MG63 (cell line): ENCODE results near the gene OR4Q2. TPM values are rescaled to one million over a fixed set of nuclear protein-coding genes. Genes with fewer than 3 reads are reported as not detected.
"Not testable (repeated sequence)": the region's sequence is repeated elsewhere in the genome, so short reads cannot be mapped to it uniquely, and the experiment has no call there.

ENCODE experiments used
- DNase-seq: peaks from one replicate; pipeline ENCODE4 v3.0.0-alpha.2; 2020
- H3K27me3 ChIP-seq: fragments of 250-450 bp; sonication (Bioruptor Pico); 2 replicates; pipeline ENCODE4 v1.5.1; 2020; ENCODE audit warnings: mild to moderate bottlenecking, moderate library complexity
- H3K36me3 ChIP-seq: fragments of 250-450 bp; sonication (Bioruptor Pico); 2 replicates; pipeline ENCODE4 v1.5.1; 2020; ENCODE audit warnings: mild to moderate bottlenecking, moderate library complexity
- H3K4me3 ChIP-seq: fragments of 250-450 bp; sonication (Bioruptor Pico); 2 replicates; pipeline ENCODE4 v1.5.1; 2020; ENCODE audit warnings: mild to moderate bottlenecking, moderate library complexity
- H3K9me3 ChIP-seq: fragments of 250-450 bp; sonication (Bioruptor Pico); 2 replicates; pipeline ENCODE4 v1.5.1; 2020; ENCODE audit warnings: mild to moderate bottlenecking, moderate library complexity
- total RNA-seq: library from RNA; depleted of rRNA; stranded (reverse); fragments of >200 nt; shearing (Covaris generic); gene quantifications from 2 replicates; pipeline ENCODE4 v1.2.3, GENCODE V29; 2014; ENCODE audit warnings: low replicate concordance; rRNA removed

Gene OR4Q2
- total RNA-seq: not detected in 2 replicates

DNA sequence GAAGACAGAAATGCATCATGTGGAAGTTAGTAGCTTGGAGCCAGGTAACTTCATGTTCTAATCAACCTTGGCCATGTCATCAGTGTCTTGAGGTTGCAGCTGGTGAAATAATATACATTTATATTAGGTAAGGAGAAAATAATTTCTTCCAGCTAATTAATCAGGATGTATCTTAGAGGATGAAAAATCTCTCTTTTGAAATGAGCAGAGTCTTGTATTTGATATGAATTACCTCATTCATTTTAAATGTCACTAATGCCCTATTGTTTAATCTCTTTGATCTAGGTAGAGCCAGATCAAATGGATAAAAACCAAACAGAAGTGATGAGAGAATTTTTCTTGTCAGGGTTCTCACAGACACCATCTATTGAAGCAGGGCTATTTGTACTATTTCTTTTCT lies at the start of gene OR4Q2:
Gene OR4Q2 (plus strand): TSS at position 301 of the 400 bp plus-strand sequence.
- Histone ChIP-seq H3K9me3 (no peaks in the 10 kb centered on the region), H3K4me3 (no peak within 1 kb of the TSS), H3K27me3 (no peaks in the 10 kb centered on the region), H3K36me3 (no peaks in the 10 kb centered on the region)
- no peak for DNase-seq

DNA sequence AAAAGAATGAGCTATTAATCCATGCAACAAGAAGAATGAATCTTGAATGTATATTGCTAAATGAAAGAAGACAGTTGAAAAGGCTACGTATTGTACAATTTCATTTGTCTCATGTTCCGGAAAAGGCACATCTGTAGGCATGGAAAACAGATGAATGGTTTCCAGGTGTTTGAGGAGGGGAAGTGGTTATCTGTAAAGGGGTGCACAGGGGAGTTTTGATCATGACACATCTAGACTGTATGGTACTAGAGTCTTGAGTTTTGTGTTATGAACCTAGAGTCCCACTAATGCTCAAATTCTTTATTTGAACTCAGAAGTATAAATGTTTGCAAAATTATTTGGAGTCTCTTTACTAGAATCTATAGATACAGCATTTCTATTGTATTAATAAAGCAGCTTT lies 32.2 kb upstream of the OR4Q2 start:
- H3K27me3 ChIP-seq, H3K36me3 ChIP-seq, H3K4me3 ChIP-seq, DNase-seq, H3K9me3 ChIP-seq: not testable (repeated sequence)

DNA sequence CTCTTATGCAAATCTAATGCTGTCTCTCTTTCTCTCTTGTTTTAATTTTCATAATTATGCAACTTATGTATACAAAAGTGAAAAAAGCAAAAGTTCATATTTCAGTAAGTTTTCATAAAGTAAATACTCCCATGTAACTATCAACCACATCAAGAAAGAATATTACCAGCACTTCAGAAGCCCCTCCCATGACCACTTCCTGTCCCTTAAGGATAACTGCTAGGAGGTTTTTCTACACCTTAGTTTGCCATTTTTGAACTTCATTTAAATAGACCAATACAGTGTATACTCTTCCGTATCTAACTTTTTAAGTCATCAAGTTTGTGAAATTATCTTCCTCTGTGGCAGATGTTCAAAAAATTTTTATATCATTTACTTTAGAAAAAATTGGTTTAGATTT lies 27.1 kb upstream of the OR4Q2 start:
- Histone ChIP-seq H3K27me3 (no peaks in the 10 kb centered on the region), H3K9me3 (no peaks in the 10 kb centered on the region), H3K36me3 (no peaks in the 10 kb centered on the region), H3K4me3 (no peak overlapping the region)
- no peak for DNase-seq

DNA sequence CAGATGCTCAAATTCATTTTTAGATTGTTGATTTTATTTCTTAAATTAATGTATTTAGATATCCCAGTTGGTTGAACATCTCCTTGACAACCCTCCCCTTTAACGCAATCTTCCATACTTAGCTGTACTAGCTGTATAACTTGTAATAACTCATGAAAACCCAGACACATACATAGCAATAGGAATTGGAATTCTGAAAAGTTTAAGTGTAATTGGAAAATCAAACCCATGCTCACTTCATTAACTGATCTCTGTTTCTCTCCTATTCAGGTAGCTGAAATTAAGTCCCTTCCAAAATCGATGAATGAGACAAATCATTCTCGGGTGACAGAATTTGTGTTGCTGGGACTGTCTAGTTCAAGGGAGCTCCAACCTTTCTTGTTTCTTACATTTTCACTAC lies 26.7 kb upstream of the OR4Q2 start, which contains the start of gene OR4K15:
Gene OR4K15 (plus strand): TSS at position 301 of the 400 bp plus-strand sequence. CDS start 0 bp downstream, at position 301.
- H3K9me3 ChIP-seq: no peaks in the 10 kb centered on the region
- no peak for DNase-seq
- no peaks in the 10 kb centered on the region for H3K36me3 ChIP-seq
- H3K4me3 ChIP-seq: no peak within 1 kb of the TSS
- no peaks in the 10 kb centered on the region for H3K27me3 ChIP-seq

DNA sequence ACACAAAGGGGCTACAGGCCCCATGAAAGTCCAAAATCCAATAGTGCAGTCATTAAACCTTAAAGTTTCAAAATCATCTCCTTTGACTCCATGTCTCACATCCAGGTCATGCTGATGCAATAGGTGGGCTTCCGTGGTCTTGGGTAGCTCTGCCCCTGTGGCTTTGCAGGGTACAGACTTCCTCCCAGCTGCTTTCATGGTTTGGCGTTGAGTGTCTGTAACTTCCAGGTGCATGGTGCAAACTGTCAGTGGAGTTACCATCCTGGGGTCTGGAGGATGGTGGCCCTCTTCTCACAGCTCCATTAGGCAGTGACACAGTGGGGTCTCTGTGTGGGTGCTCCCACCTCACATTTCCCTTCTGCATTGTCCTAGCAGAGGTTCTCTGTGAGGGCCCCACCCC lies 8.5 kb upstream of the OR4Q2 start:
- H3K27me3 ChIP-seq: no peaks in the 10 kb centered on the region
- no peak for DNase-seq
- no peak overlapping the region for H3K4me3 ChIP-seq

DNA sequence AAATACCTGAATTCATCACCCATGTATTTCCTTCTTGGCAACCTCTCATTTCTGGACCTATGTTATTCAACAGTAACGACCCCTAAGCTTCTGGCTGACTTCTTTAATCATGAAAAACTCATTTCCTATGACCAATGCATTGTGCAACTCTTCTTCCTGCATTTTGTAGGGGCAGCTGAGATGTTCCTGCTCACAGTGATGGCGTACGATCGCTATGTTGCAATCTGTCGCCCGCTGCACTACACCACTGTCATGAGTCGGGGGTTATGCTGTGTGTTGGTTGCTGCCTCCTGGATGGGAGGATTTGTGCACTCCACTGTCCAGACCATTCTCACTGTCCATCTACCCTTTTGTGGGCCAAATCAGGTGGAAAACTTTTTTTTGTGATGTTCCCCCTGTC lies 356 bp downstream of the OR4Q2 start:
- Histone ChIP-seq H3K4me3 (no peak overlapping the region), H3K36me3 (no peaks in the 10 kb centered on the region), H3K27me3 (no peaks in the 10 kb centered on the region), H3K9me3 (no peaks in the 10 kb centered on the region)
- no peak for DNase-seq

More for the DNA sequence above, 8.5 kb upstream of the OR4Q2 start:
- H3K36me3 ChIP-seq: no peaks in the 10 kb centered on the region
- no peaks in the 10 kb centered on the region for H3K9me3 ChIP-seq

DNA sequence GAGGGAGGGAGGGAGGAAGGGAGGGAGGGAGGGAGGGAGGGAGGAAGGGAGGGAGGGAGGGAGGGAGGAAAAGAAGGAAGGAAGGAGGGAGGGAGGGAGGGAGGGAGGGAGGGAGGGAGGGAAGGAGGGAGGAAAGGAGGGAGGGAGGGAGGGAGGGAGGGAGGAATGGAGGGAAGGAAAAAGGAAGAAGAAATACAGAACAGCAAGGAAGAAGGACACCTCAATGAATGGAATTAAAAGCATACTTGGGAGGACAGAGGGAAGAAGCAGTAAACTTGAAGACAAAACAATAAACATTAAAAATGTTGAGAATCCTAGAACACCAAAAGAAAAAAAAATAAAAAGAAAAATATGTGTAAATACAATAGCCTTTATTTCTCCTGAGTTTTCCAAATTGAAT lies 6.2 kb downstream of the OR4Q2 start:
- no peaks in the 10 kb centered on the region for H3K36me3 ChIP-seq
- peaks cover 3% of the 10 kb centered on the region for H3K9me3 ChIP-seq
- no peak overlapping the region for H3K4me3 ChIP-seq
- DNase-seq: no peak
- H3K27me3 ChIP-seq: no peaks in the 10 kb centered on the region

DNA sequence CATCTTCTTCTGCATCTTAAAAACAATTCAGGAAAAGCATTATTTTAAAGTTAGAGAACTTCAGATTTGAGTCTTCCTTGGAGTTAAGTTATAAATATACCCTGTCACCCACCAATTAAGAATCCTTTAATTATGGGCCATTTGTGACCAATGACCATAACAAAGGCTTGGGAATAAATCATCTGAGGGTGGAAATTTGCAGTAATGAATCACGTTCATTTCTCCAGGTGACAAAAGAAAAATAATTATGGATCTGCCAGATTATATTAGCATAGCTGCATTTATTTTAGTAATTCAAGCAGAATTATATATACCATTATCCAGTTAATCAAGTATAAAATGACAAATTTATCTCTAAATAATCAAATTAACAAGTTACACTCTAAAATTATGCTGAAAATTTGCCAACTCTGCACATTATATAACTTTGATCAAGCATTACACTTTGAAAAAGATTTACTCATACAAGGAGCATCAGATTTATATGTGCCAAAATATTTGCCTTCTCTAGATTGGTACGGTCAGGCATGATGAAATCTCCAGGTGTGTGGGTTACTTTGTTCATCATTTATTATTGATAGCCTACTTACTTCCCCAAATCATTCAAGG lies 17.4 kb downstream of the OR4Q2 start, which contains the start of gene OR4K14:
Gene OR4K14 (minus strand): TSS at position 51 of the 609 bp plus-strand sequence. CDS start 4,114 bp downstream, outside the sequence.
- no peaks in the 10 kb centered on the region for H3K9me3 ChIP-seq
- H3K4me3 ChIP-seq: no peak within 1 kb of the TSS
- no peak for DNase-seq

DNA sequence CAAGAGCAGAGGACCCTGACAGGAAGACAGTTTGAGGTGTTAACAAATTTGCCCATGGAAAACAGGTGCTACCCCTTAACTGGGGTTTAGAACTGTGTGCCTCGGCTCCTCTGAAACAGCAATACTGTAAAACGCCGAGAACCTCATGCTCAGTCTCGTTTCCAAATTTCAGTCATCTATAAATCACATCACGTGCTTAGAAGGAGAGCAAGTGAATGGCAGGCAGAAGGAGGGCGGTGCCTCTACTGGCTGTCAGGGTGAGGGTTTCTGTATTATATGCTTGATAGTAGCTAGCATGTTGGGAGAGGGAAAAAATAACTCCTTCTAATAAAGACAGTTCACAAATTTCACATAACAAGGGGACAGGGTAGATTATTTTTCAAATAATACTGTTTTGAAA lies 29.1 kb downstream of the OR4Q2 start:
- Histone ChIP-seq H3K9me3 (no peaks in the 10 kb centered on the region), H3K4me3 (no peak overlapping the region), H3K27me3 (no peaks in the 10 kb centered on the region), H3K36me3 (no peaks in the 10 kb centered on the region)
- no peak for DNase-seq

More for the DNA sequence above, 17.4 kb downstream of the OR4Q2 start, which contains the start of gene OR4K14:
- Histone ChIP-seq H3K36me3 (no peaks in the 10 kb centered on the region), H3K27me3 (no peaks in the 10 kb centered on the region)

DNA sequence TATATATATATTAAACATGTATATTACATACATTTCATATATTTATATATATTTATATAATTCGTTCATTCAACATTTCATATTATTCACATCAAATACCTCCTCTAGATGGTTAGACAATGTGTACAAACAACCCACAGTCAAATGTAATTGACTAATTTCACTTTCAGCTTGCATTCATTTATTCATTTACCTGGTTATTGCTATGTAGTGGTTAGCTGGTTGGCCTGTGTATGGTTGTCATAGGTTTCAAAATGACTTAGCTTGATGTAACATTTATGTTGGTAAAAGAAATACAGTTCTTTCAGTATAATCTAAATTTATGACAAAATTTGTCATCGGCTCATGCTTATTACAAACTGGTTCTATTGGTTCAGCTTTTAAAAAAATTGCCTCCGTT lies 33.5 kb downstream of the OR4Q2 start:
- Histone ChIP-seq H3K36me3 (no peaks in the 10 kb centered on the region), H3K4me3 (no peak overlapping the region), H3K27me3 (no peaks in the 10 kb centered on the region)

DNA sequence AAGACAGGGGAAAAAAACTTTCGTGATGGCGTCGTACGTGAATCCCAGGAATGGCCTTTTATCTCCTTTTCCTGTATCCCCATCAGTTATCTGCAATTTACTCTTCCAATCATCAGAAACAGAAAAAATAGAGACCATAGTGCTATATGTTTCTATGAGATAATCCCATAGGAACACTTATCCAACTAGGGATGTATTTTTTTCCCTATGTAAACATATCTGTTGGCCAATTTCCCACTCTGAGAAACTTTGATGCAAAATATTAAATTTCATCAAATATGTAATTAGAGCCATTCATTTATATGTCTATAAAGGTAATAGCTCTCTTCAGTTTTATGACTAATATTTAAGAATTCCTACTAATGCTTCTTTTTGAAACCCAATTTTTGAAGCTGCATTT lies 34.0 kb downstream of the OR4Q2 start, which contains the start of gene OR4K13:
Gene OR4K13 (minus strand): TSS at position 101 of the 400 bp plus-strand sequence. CDS start 1,280 bp downstream, outside the sequence.
- Histone ChIP-seq H3K9me3 (no peaks in the 10 kb centered on the region), H3K36me3 (no peaks in the 10 kb centered on the region), H3K4me3 (no peak within 1 kb of the TSS), H3K27me3 (no peaks in the 10 kb centered on the region)
- DNase-seq: no peak

More for the DNA sequence above, 33.5 kb downstream of the OR4Q2 start:
- no peak for DNase-seq
- H3K9me3 ChIP-seq: no peaks in the 10 kb centered on the region

DNA sequence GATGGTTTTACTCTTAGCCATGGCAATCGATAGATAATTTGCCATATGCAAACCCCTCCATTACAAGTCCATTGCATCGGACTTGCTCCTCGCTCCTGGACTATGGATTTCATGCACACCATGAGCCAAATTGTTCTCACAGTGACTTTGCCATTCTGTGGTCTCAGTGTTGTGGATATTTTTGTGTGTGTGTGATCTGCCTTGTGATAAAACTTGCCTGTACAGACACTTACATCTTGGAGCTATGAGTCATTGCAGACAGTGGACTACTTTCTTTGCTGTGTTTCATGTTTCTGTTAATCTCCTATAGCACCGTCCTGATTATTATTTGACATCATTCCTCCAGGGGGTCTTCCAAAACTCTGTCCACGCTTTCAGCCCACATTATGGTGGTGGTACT lies 42.3 kb downstream of the OR4Q2 start:
- no peaks in the 10 kb centered on the region for H3K9me3 ChIP-seq
- no peaks in the 10 kb centered on the region for H3K36me3 ChIP-seq
- H3K27me3 ChIP-seq: no peaks in the 10 kb centered on the region
- no peak for DNase-seq
- H3K4me3 ChIP-seq: no peak overlapping the region

DNA sequence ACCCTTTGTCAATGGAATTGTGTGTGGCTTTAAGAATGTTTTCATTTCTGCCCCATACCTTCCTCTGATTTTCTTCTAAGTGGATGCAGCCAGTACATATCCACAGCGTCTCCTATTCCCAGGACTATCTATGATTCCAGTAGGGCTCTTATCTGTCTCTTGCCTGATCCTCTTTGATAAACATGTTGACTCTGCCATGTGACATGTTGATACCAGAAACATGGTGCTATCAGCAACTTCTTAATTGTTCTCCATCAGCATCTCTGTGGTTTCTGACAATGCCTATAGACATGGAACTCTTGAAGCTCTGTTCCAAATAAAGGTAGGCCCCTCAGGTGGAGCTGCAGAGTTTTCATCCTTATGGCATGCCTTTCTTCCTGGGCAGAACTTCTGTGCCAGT lies 46.2 kb downstream of the OR4Q2 start:
- no peaks in the 10 kb centered on the region for H3K27me3 ChIP-seq
- no peak overlapping the region for H3K4me3 ChIP-seq
- no peaks in the 10 kb centered on the region for H3K9me3 ChIP-seq
- no peaks in the 10 kb centered on the region for H3K36me3 ChIP-seq
- no peak for DNase-seq

Other genes starting within 250 kb of the OR4Q2 start
- gene OR4M1, start 228.7 kb upstream of the OR4Q2 start, total RNA-seq: not detected in 2 replicates
- gene OR4N2, start 198.4 kb upstream of the OR4Q2 start, total RNA-seq: not detected in 2 replicates
- gene OR4K2, start 127.0 kb upstream of the OR4Q2 start, total RNA-seq: not detected in 2 replicates
- not detected in 2 replicates for gene OR4K5, start 81.6 kb upstream of the OR4Q2 start, total RNA-seq
- gene OR4K1, start 71.2 kb upstream of the OR4Q2 start, total RNA-seq: not detected in 2 replicates
- gene OR4K15, start 26.6 kb upstream of the OR4Q2 start, total RNA-seq: not detected in 2 replicates
- gene OR4K14, start 17.1 kb downstream of the OR4Q2 start, total RNA-seq: not detected in 2 replicates
- not detected in 2 replicates for gene OR4K13, start 33.9 kb downstream of the OR4Q2 start, total RNA-seq
- not detected in 2 replicates for gene OR4L1, start 57.9 kb downstream of the OR4Q2 start, total RNA-seq
- not detected in 2 replicates for gene OR4K17, start 108.6 kb downstream of the OR4Q2 start, total RNA-seq
- gene OR4N5, start 136.7 kb downstream of the OR4Q2 start, total RNA-seq: not detected in 2 replicates
- gene OR11G2, start 188.7 kb downstream of the OR4Q2 start, total RNA-seq: not detected in 2 replicates
- gene OR11H6, start 221.5 kb downstream of the OR4Q2 start, total RNA-seq: not detected in 2 replicates
- gene OR11H7, start 226.8 kb downstream of the OR4Q2 start, total RNA-seq: not detected in 2 replicates
- not detected in 2 replicates for gene OR11H4, start 237.1 kb downstream of the OR4Q2 start, total RNA-seq